Measurements from ENCODE around the gene GAD2. TPM values are rescaled to one million over a fixed set of nuclear protein-coding genes. Genes with fewer than 3 reads are reported as not detected.

GAD2 gene
- total RNA-seq, 4 donors from 2014 or later = not detected

DNA sequence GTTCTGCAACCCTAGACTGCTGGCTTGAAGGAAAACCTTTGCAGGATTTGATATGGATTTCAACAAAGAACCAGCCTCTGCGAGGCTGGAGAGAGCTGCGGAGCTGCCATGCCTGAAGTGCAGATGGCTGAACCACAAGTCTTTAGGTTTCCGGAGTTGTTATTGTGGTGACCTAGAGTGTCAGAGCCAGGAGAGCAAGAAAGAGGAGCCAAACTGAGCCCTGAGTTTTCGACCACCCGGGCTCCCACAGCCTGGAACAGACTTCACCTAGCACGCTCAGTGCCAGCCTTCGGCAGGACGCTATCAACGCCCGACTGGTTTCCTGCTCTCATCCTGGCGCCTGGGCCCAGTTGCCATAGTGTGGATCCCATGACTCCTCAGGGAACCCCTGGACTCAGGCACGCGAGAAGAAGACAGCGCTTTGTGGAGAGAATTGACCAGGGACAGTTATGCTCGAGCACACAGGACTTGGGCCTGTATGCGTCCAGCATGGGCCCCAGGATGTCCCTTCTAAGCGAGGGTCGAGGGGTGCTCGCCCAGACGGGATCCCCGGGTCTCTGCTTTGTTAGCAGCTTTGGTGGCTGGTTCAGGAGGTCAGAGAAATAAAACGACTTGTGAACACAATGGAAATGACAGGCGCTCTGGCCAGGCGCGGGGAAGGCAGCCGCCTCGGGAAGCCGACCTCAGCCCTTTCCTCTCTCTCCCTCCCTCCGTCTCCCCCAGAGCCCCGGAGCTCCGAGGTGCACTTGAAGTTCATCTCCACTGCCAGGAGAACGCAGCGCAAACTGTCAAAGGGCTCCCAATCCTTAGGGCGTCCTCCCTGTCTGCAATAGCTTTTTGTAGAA lies 1.8 kb upstream of the GAD2 start:
- TF ChIP-seq, protein P1, sequence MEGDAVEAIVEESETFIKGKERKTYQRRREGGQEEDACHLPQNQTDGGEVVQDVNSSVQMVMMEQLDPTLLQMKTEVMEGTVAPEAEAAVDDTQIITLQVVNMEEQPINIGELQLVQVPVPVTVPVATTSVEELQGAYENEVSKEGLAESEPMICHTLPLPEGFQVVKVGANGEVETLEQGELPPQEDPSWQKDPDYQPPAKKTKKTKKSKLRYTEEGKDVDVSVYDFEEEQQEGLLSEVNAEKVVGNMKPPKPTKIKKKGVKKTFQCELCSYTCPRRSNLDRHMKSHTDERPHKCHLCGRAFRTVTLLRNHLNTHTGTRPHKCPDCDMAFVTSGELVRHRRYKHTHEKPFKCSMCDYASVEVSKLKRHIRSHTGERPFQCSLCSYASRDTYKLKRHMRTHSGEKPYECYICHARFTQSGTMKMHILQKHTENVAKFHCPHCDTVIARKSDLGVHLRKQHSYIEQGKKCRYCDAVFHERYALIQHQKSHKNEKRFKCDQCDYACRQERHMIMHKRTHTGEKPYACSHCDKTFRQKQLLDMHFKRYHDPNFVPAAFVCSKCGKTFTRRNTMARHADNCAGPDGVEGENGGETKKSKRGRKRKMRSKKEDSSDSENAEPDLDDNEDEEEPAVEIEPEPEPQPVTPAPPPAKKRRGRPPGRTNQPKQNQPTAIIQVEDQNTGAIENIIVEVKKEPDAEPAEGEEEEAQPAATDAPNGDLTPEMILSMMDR (IDR thresholded peaks at IDR 0.05; ENCODE audit: low read depth) = no peak

GRCh38 chr10:26215396-26215934 lies 1.1 kb upstream of the GAD2 start:
- TF ChIP-seq, protein P1 (IDR thresholded peaks at IDR 0.05; ENCODE audit: low read depth) = no peak

DNA sequence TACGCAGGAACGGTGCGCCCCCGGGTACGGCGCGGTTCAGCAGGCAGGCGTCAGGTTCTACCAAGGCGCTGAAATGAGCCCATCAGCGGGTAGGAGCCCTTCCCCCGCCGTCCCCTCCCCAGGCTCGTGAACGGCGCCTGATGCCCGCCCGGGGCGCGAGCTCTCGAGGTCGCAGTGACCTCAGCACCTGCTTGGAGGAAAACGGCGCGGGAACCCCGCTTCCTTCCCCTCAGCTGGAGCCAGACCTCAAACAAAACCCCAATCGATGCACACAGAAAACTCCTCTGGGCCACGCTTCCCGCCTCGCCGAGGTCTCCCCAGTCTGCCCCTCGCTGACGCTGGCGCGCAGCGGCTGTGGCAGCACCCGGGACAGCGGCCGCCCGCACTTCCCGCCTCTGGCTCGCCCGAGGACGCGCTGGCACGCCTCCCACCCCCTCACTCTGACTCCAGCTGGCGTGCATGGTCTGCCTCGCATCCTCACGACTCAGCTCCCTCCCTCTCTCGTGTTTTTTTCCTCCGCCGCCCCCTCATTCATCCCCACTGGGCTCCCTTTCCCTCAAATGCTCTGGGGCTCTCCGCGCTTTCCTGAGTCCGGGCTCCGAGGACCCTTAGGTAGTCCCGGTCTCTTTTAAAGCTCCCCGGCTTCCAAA lies 514 bp upstream of the GAD2 start:
- TF ChIP-seq, protein P1 (IDR thresholded peaks at IDR 0.05; ENCODE audit: low read depth) = no peak

GRCh38 chr10:26217396-26218086 lies 967 bp downstream of the GAD2 start:
- TF ChIP-seq, protein P1 (IDR thresholded peaks at IDR 0.05; ENCODE audit: low read depth) = no peak

DNA sequence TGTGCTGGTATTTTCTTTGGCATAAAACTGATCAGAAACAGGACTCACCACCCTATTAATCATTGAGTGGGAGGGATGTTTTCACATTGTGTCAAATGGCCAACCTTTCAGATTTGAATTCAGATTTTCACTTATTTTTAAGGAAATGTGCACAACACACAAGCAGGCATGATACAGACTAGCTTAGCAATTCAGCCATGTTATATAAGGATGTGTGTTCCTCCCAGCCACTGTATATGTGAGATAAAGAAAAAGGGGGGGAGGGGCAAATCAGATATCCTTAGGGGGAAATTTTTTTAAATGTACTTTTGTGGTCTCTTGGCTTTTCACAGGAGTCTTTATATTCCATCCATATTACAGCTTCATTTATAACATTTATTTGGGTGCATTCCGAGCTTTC lies 3.1 kb downstream of the GAD2 start:
- TF ChIP-seq, protein P1 (IDR thresholded peaks at IDR 0.05; ENCODE audit: low read depth) = no peak

DNA sequence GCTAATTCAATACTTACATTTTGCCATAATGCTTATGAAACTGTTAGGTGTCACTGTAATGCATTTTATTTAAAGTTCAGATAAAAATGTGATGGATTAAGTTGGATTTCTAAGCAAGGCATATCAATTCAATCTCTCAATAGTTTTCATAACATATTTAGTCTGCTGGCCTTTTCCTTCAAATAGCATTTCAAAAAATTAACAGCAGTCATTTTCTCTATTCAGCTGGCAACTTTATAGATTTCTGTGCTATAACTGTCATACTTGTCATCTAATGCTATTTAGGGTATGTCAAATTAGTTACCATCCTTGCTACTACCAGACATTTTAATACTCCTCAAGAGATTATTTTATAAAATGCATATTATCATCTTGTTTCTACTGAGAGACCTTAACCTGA lies 4.3 kb downstream of the GAD2 start:
- TF ChIP-seq, protein P1 (IDR thresholded peaks at IDR 0.05; ENCODE audit: low read depth) = no peak

- TF ChIP-seq, protein P1 (IDR thresholded peaks at IDR 0.05; ENCODE audit: low read depth) = no peak
Observed at GRCh38 chr10:26221541-26221940, 5.0 kb downstream of the GAD2 start.
